Measurements from ENCODE around the gene GHR.

Gene GHR

GRCh38 chr5:42665857-42666256 is 242.6 kb downstream of the GHR start:
- no peaks in the 10 kb centered on the region for H3K36me3 ChIP-seq (ENCODE audit: control insufficient read depth in 2 of 2, insufficient read depth in 1 of 2, low read length in 2 of 2)
- no peaks in the 10 kb centered on the region for H3K9me3 ChIP-seq (ENCODE audit: control insufficient read depth, insufficient read depth, low read depth, low read length)
- no peaks in the 10 kb centered on the region for H3K4me1 ChIP-seq (ENCODE audit: control insufficient read depth, insufficient read depth, low read length)
- H3K4me3 ChIP-seq (ENCODE audit: low read depth, low read length), result no peak overlapping the region
- no peak overlapping the region for H3K27ac ChIP-seq (ENCODE audit: extremely low read depth, low read depth, low read length)
- no peak for TF ChIP-seq ZNF747 (tag by site-specific recombination; IDR thresholded peaks at IDR 0.05)
- no peak for TF ChIP-seq ZNF768 (tag by site-specific recombination; IDR thresholded peaks at IDR 0.05)
- TF ChIP-seq ZNF155 (tag by site-specific recombination; IDR thresholded peaks at IDR 0.05), result no peak
- TF ChIP-seq ZNF157 (tag by site-specific recombination; IDR thresholded peaks at IDR 0.05), result no peak
- POLR2A ChIA-PET, result no interaction called here
- CTCF ChIA-PET, result interaction anchor here (1.1 kb wide), 1 partner anchor 83 kb away, joined by 4 read pairs; no protein-coding TSS in a partner anchor

GRCh38 chr5:42666869-42667268 is 243.6 kb downstream of the GHR start:
- H3K4me1 ChIP-seq (ENCODE audit: control insufficient read depth, insufficient read depth, low read length), result no peaks in the 10 kb centered on the region
- H3K27ac ChIP-seq (ENCODE audit: extremely low read depth, low read depth, low read length), result no peak overlapping the region
- TF ChIP-seq ZNF433 (tag by site-specific recombination; IDR thresholded peaks at IDR 0.05; ENCODE audit: low read depth) (no peak), ZNF391 (tag by site-specific recombination; IDR thresholded peaks at IDR 0.05; ENCODE audit: borderline replicate concordance, low read depth) (no peak), SETDB1 (IDR thresholded peaks at IDR 0.05; ENCODE audit: insufficient read length, low read length) (no peak), ZNF311 (tag by site-specific recombination; IDR thresholded peaks at IDR 0.05; ENCODE audit: borderline replicate concordance) (no peak), OVOL3 (tag by site-specific recombination; IDR thresholded peaks at IDR 0.05) (no peak), ZSCAN4 (tag by site-specific recombination; IDR thresholded peaks at IDR 0.05) (no peak), ZNF629 (tag by site-specific recombination; IDR thresholded peaks at IDR 0.05) (no peak), KLF9 (tag by site-specific recombination; IDR thresholded peaks at IDR 0.05; ENCODE audit: low read depth) (no peak), HOXD13 (CRISPR knock-in tag; IDR thresholded peaks at IDR 0.05; ENCODE audit: borderline replicate concordance) (no peak), MZF1 (tag by site-specific recombination; IDR thresholded peaks at IDR 0.05; ENCODE audit: borderline replicate concordance) (no peak), ZBTB44 (tag by site-specific recombination; IDR thresholded peaks at IDR 0.05) (no peak), ZFP37 (tag by site-specific recombination; IDR thresholded peaks at IDR 0.05) (no peak), ZNF23 (tag by site-specific recombination; IDR thresholded peaks at IDR 0.05; ENCODE audit: borderline replicate concordance) (no peak)
- no peaks in the 10 kb centered on the region for H3K9me3 ChIP-seq (ENCODE audit: control insufficient read depth, insufficient read depth, low read depth, low read length)
- no peaks in the 10 kb centered on the region for H3K36me3 ChIP-seq (ENCODE audit: control insufficient read depth in 2 of 2, insufficient read depth in 1 of 2, low read length in 2 of 2)
- ChIA-PET CTCF (interaction anchor here (0.6 to 1.0 kb wide), 2 partner anchors 56 to 239 kb away, joined by 3 read pairs; no protein-coding TSS in a partner anchor), POLR2A (no interaction called here)
- H3K4me3 ChIP-seq (ENCODE audit: low read depth, low read length), result no peak overlapping the region

- no peak overlapping the region for H3K4me3 ChIP-seq (ENCODE audit: low read depth, low read length)
- no peaks in the 10 kb centered on the region for H3K4me1 ChIP-seq (ENCODE audit: control insufficient read depth, insufficient read depth, low read length)
- H3K27ac ChIP-seq (ENCODE audit: extremely low read depth, low read depth, low read length), result no peak overlapping the region
- no peaks in the 10 kb centered on the region for H3K36me3 ChIP-seq (ENCODE audit: control insufficient read depth in 2 of 2, insufficient read depth in 1 of 2, low read length in 2 of 2)
- no peaks in the 10 kb centered on the region for H3K9me3 ChIP-seq (ENCODE audit: control insufficient read depth, insufficient read depth, low read depth, low read length)
- POLR2A ChIA-PET, result no interaction called here
- CTCF ChIA-PET, result no interaction called here
- TF ChIP-seq ZNF664 (tag by site-specific recombination; IDR thresholded peaks at IDR 0.05), result no peak
- TF ChIP-seq ZNF768 (tag by site-specific recombination; IDR thresholded peaks at IDR 0.05), result no peak
- no peak for TF ChIP-seq ZBTB21 (tag by site-specific recombination; IDR thresholded peaks at IDR 0.05)
- TF ChIP-seq ZNF776 (tag by site-specific recombination; IDR thresholded peaks at IDR 0.05; ENCODE audit: borderline replicate concordance), result no peak
- no peak for TF ChIP-seq ZNF423 (tag by site-specific recombination; IDR thresholded peaks at IDR 0.05)
- no peak for TF ChIP-seq ZNF433 (tag by site-specific recombination; IDR thresholded peaks at IDR 0.05; ENCODE audit: low read depth)
- no peak for TF ChIP-seq ZNF114 (tag by site-specific recombination; IDR thresholded peaks at IDR 0.05)
- TF ChIP-seq ZEB2 (tag by site-specific recombination; IDR thresholded peaks at IDR 0.05), result no peak
- TF ChIP-seq ZNF561 (tag by site-specific recombination; IDR thresholded peaks at IDR 0.05; ENCODE audit: borderline replicate concordance), result no peak
- TF ChIP-seq ZNF366 (tag by site-specific recombination; conservative IDR thresholded peaks at IDR 0.05), result no peak
- TF ChIP-seq ZNF274 (IDR thresholded peaks at IDR 0.05; ENCODE audit: low read length), result no peak
- no peak for TF ChIP-seq ZNF274 (tag by site-specific recombination; IDR thresholded peaks at IDR 0.05; ENCODE audit: borderline replicate concordance)
- no peak for TF ChIP-seq REST (tag by site-specific recombination; IDR thresholded peaks at IDR 0.05)
Measured at GRCh38 chr5:42668254-42668653, 245.0 kb downstream of the GHR start.
